Liver (tissue), 9 donors: Measurements from ENCODE around the gene HSD17B4. TPM values are rescaled to one million over a fixed set of nuclear protein-coding genes. Genes with fewer than 3 reads are reported as not detected.

Source experiments
- DNase-seq: peaks from one replicate; pipeline ENCODE4 v3.0.0-alpha.2; 2017; ENCODE audit warnings: low spot score
- H3K27ac ChIP-seq, 2 donors: one replicate each; pipeline ENCODE4 v1.7.0; 2013; ENCODE audit warnings: inconsistent platforms in 2 of 2, low read length in 2 of 2, control low read depth in 1 of 2, low read depth in 1 of 2, mild to moderate bottlenecking in 1 of 2
- H3K27me3 ChIP-seq, 4 donors: one replicate each; pipeline versions ENCODE4 v1.6.1 to v1.7.0; 2013; ENCODE audit warnings: low read length in 3 of 4, inconsistent platforms in 1 of 4, mild to moderate bottlenecking in 1 of 4, moderate library complexity in 1 of 4; ENCODE audit not compliant: control insufficient read depth in 4 of 4, insufficient read depth in 4 of 4
- H3K36me3 ChIP-seq, 4 donors: one replicate each; pipeline versions ENCODE4 v1.6.1 to v1.7.0; 2013; ENCODE audit warnings: low read length in 3 of 4, mild to moderate bottlenecking in 3 of 4, low read depth in 1 of 4, moderate library complexity in 1 of 4; ENCODE audit not compliant: control insufficient read depth in 4 of 4, insufficient read depth in 3 of 4
- H3K4me1 ChIP-seq, 4 donors: one replicate each; pipeline versions ENCODE4 v1.6.1 to v1.7.0; 2013; ENCODE audit warnings: low read length in 3 of 4, mild to moderate bottlenecking in 3 of 4, moderate library complexity in 1 of 4; ENCODE audit not compliant: control insufficient read depth in 4 of 4, insufficient read depth in 4 of 4
- H3K4me3 ChIP-seq, 3 donors: one replicate each; pipeline versions ENCODE4 v1.6.1 to v1.7.0; 2013; ENCODE audit warnings: low read length in 3 of 3, control low read depth in 1 of 3, low read depth in 1 of 3, mild to moderate bottlenecking in 1 of 3
- H3K9ac ChIP-seq, 2 donors: one replicate each; pipeline ENCODE4 v1.7.0; 2013; ENCODE audit warnings: low read length in 2 of 2, mild to moderate bottlenecking in 2 of 2, moderate library complexity in 2 of 2, control low read depth in 1 of 2, low read depth in 1 of 2
- H3K9me3 ChIP-seq, 4 donors: one replicate each; pipeline versions ENCODE4 v1.6.1 to v1.7.0; 2013; ENCODE audit warnings: low read length in 3 of 4; ENCODE audit not compliant: control insufficient read depth in 4 of 4
- ATF3 ChIP-seq: IDR thresholded peaks from 2 replicates; pipeline ENCODE4 v1.6.1; 2016; ENCODE audit warnings: antibody characterized with exemption
- CTCF ChIP-seq: fragments of 150-350 bp; IDR thresholded peaks from 2 replicates; pipeline ENCODE4 v1.5.1; 2017; ENCODE audit warnings: improper control_type of control experiment, low read depth, low read length; ENCODE audit not compliant: missing input control
- EGR1 ChIP-seq, 2 donors: IDR thresholded peaks; 2 replicates each; pipeline ENCODE4 v1.6.1; 2016 to 2018; ENCODE audit warnings: antibody characterized with exemption in 2 of 2, low read depth in 2 of 2
- FOXA1 ChIP-seq: IDR thresholded peaks from 2 replicates; pipeline ENCODE4 v1.6.1; 2016; ENCODE audit warnings: antibody characterized with exemption
- FOXA2 ChIP-seq: IDR thresholded peaks from 2 replicates; pipeline ENCODE4 v1.6.1; 2016; ENCODE audit warnings: antibody characterized with exemption
- GABPA ChIP-seq, 2 donors: IDR thresholded peaks in 1 of 2; conservative IDR thresholded peaks in 1 of 2; 2 replicates each; pipeline ENCODE4 v1.6.1; 2016; ENCODE audit warnings: antibody characterized with exemption in 2 of 2, mild to moderate bottlenecking in 1 of 2, moderate library complexity in 1 of 2
- HNF4A ChIP-seq, 2 donors: conservative IDR thresholded peaks; 2 replicates each; pipeline ENCODE4 v1.6.1; 2016; ENCODE audit warnings: antibody characterized with exemption in 2 of 2, mild to moderate bottlenecking in 2 of 2
- HNF4G ChIP-seq: IDR thresholded peaks from 2 replicates; pipeline ENCODE4 v1.6.1; 2016; ENCODE audit warnings: antibody characterized with exemption
- JUND ChIP-seq, 2 donors: IDR thresholded peaks; 2 replicates each; pipeline ENCODE4 v1.6.1; 2016; ENCODE audit warnings: antibody characterized with exemption in 2 of 2
- NR2F2 ChIP-seq: IDR thresholded peaks from 2 replicates; pipeline ENCODE4 v1.6.1; 2016; ENCODE audit warnings: antibody characterized with exemption
- RAD21 ChIP-seq, 2 donors: IDR thresholded peaks; 2 replicates each; pipeline ENCODE4 v1.6.1; 2016; ENCODE audit warnings: antibody characterized with exemption in 2 of 2, mild to moderate bottlenecking in 2 of 2
- RXRA ChIP-seq, 2 donors: IDR thresholded peaks; 2 replicates each; pipeline ENCODE4 v1.6.1; 2017 to 2018; ENCODE audit warnings: antibody characterized with exemption in 2 of 2, mild to moderate bottlenecking in 1 of 2
- SP1 ChIP-seq: IDR thresholded peaks from 2 replicates; pipeline ENCODE4 v1.6.1; 2018; ENCODE audit warnings: antibody characterized with exemption, mild to moderate bottlenecking
- TAF1 ChIP-seq: conservative IDR thresholded peaks from 2 replicates; pipeline ENCODE4 v1.6.1; 2016; ENCODE audit warnings: antibody characterized with exemption, mild to moderate bottlenecking
- YY1 ChIP-seq: IDR thresholded peaks from 2 replicates; pipeline ENCODE4 v1.6.1; 2016; ENCODE audit warnings: antibody characterized with exemption, mild to moderate bottlenecking
- WGBS: extraction: QIAGEN DNeasy Blood & Tissue Kit; methylation state at CpG from one replicate; pipeline ENCODE4 v1.1.7; 2013; 5-methylcytosine and 5-hydroxymethylcytosine counted together
- polyA plus RNA-seq, 2 donors: library from polyadenylated mRNA; stranded (reverse) in 1 of 2; unstranded in 1 of 2; fragments of 200-250 nt in 1 of 2; fragments of >200 nt in 1 of 2; fragmentation: Nextera tagmentation in 1 of 2; extraction: Ambion mirVana in 1 of 2; gene quantifications; one replicate each; pipeline versions ENCODE4 v1.2.1 to v1.2.3, GENCODE V29; 2013 to 2015
- total RNA-seq, 2 donors: library from RNA; depleted of rRNA; stranded (reverse); fragments of >200 nt; gene quantifications; one replicate each; pipeline ENCODE4 v1.2.3, GENCODE V29; 2014
- TF ChIP-seq, protein P1 (sequence below): IDR thresholded peaks from 2 replicates; pipeline ENCODE4 v1.6.1; 2016; ENCODE audit warnings: antibody characterized with exemption, mild to moderate bottlenecking
- TF ChIP-seq, protein P2 (sequence below): IDR thresholded peaks from 2 replicates; pipeline ENCODE4 v1.6.1; 2016; ENCODE audit warnings: antibody characterized with exemption
- TF ChIP-seq, protein P3 (sequence below): IDR thresholded peaks from 2 replicates; pipeline ENCODE4 v1.6.1; 2016; ENCODE audit warnings: antibody characterized with exemption
- donor health status: healthy.
- donor health status: healthy.
- donor health status: healthy.
- donor health status: healthy.
- donor health status: healthy.

The HSD17B4 gene
- total and polyA plus RNA-seq, 4 donors = 299 to 699 (median 393) TPM

DNA sequence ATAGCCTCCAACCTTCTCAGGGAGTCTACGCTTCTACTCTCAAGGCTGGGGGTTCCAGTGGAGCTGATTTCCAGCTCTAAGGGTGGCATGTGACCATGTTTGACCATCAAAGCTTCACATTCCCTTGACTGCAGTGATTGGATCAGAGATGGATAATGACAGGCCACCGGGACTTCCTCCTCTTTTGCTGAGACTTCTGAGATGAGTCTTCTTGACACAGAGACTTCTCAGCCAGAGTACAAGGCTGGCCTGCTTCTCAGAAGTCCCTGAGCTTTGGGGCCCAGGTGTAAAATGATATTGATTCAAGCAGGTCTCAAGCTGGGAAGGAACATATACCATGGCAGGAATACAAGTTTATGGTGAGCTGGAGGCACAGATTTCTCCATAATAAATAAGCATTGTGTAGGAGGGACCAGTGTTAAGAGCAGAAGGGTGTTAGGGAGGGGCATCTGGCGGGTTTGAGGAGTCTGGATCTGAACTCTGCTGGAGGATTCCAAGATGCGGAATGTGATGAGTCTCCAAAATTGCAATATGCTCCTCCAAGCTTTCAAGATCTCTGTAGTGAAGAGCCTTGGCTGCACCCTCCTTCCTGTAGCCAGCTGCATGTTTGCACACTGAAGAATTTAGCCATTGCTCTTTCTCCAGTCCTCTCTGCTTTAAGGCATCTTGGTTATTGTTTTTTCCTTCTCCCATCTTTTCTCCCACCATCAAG, 41.7 kb upstream of the HSD17B4 start:
- H3K27ac ChIP-seq = no peak overlapping the region
- no peaks in the 10 kb centered on the region for H3K9me3 ChIP-seq
- no peaks in the 10 kb centered on the region for H3K27me3 ChIP-seq
- no peak overlapping the region for H3K9ac ChIP-seq
- no peaks in the 10 kb centered on the region for H3K36me3 ChIP-seq
- peaks cover 0 to 4% (median 0%) of the 10 kb centered on the region in 4 donors for H3K4me1 ChIP-seq
- 94% methylated on average over 4 of the region's 4 CpGs for WGBS
- DNase-seq = no peak
- TF ChIP-seq, protein P1, sequence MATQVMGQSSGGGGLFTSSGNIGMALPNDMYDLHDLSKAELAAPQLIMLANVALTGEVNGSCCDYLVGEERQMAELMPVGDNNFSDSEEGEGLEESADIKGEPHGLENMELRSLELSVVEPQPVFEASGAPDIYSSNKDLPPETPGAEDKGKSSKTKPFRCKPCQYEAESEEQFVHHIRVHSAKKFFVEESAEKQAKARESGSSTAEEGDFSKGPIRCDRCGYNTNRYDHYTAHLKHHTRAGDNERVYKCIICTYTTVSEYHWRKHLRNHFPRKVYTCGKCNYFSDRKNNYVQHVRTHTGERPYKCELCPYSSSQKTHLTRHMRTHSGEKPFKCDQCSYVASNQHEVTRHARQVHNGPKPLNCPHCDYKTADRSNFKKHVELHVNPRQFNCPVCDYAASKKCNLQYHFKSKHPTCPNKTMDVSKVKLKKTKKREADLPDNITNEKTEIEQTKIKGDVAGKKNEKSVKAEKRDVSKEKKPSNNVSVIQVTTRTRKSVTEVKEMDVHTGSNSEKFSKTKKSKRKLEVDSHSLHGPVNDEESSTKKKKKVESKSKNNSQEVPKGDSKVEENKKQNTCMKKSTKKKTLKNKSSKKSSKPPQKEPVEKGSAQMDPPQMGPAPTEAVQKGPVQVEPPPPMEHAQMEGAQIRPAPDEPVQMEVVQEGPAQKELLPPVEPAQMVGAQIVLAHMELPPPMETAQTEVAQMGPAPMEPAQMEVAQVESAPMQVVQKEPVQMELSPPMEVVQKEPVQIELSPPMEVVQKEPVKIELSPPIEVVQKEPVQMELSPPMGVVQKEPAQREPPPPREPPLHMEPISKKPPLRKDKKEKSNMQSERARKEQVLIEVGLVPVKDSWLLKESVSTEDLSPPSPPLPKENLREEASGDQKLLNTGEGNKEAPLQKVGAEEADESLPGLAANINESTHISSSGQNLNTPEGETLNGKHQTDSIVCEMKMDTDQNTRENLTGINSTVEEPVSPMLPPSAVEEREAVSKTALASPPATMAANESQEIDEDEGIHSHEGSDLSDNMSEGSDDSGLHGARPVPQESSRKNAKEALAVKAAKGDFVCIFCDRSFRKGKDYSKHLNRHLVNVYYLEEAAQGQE = no peak
- TF ChIP-seq, protein P2, sequence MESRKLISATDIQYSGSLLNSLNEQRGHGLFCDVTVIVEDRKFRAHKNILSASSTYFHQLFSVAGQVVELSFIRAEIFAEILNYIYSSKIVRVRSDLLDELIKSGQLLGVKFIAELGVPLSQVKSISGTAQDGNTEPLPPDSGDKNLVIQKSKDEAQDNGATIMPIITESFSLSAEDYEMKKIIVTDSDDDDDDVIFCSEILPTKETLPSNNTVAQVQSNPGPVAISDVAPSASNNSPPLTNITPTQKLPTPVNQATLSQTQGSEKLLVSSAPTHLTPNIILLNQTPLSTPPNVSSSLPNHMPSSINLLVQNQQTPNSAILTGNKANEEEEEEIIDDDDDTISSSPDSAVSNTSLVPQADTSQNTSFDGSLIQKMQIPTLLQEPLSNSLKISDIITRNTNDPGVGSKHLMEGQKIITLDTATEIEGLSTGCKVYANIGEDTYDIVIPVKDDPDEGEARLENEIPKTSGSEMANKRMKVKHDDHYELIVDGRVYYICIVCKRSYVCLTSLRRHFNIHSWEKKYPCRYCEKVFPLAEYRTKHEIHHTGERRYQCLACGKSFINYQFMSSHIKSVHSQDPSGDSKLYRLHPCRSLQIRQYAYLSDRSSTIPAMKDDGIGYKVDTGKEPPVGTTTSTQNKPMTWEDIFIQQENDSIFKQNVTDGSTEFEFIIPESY = no peak
- TF ChIP-seq TAF1 (no peak), SP1 (no peak), FOXA2 (no peak), YY1 (no peak), HNF4A (conservative IDR thresholded peaks at IDR 0.05) (no peak), JUND (IDR thresholded peaks at IDR 0.05) (no peak), ATF3 (no peak), NR2F2 (no peak), FOXA1 (no peak), EGR1 (IDR thresholded peaks at IDR 0.05; ENCODE audit: low read depth in 2 of 2) (no peak), GABPA (IDR thresholded peaks at IDR 0.05 in 1 of 2, conservative IDR thresholded peaks at IDR 0.05 in 1 of 2) (no peak), RXRA (IDR thresholded peaks at IDR 0.05) (no peak), HNF4G (no peak), CTCF (no peak), RAD21 (IDR thresholded peaks at IDR 0.05) (no peak)
- TF ChIP-seq, protein P3, sequence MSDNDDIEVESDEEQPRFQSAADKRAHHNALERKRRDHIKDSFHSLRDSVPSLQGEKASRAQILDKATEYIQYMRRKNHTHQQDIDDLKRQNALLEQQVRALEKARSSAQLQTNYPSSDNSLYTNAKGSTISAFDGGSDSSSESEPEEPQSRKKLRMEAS = no peak
- no peak overlapping the region for H3K4me3 ChIP-seq
